T-cell (primary cell): ENCODE data around the gene BRD3OS. TPM values are rescaled to one million over a fixed set of nuclear protein-coding genes. Genes with fewer than 3 reads are reported as not detected.

Experiments
- ATAC-seq, 4 experiments: fragments of 200-7000 bp in 3 of 4; fragments of 150-1000 bp in 1 of 4; cut with Tn5 transposase; replicated peaks in 1 of 4; 1 replicate in 3 of 4; 2 replicates in 1 of 4; pipeline ENCODE4 v1.10.0; 2021; ENCODE audit warnings: moderate library complexity in 3 of 4, mild to moderate bottlenecking in 2 of 4, moderate number of reproducible peaks in 1 of 4
- CTCF ChIA-PET, 2 donors: fragments of 300-600 bp; sonication (Branson Sonifier 250); formaldehyde crosslinking; loops; one replicate each; lab custom pipeline; 2022; ENCODE audit warnings: antibody characterized with exemption in 2 of 2; lab: Charles Lee
- POLR2A ChIA-PET, 2 donors: fragments of 300-600 bp; sonication (Branson Sonifier 250); formaldehyde crosslinking; loops; one replicate each; lab custom pipeline; 2022; ENCODE audit warnings: antibody characterized with exemption in 2 of 2; lab: Charles Lee
- DNase-seq, 35 experiments: peaks; one replicate each; pipeline versions ENCODE4 v3.0.0 to v3.0.0-alpha.2; 2013 to 2023
- H3K27ac ChIP-seq: one replicate; pipeline ENCODE4 v1.5.1; 2013; ENCODE audit warnings: low read length
- H3K27me3 ChIP-seq, 2 experiments: replicated peaks in 1 of 2; 1 replicate in 1 of 2; 2 replicates in 1 of 2; pipeline versions ENCODE4 v1.6.1 to v1.7.0; 2013; ENCODE audit warnings: low read length in 1 of 2, mixed read lengths in 1 of 2; ENCODE audit not compliant: control insufficient read depth in 2 of 2, insufficient read depth in 2 of 2; ENCODE audit errors: extremely low read depth in 1 of 2
- H3K36me3 ChIP-seq, 2 donors: 1 replicate in 1 of 2; 2 replicates in 1 of 2; pipeline versions ENCODE4 v1.6.1 to v1.7.0; 2013; ENCODE audit warnings: low read length in 1 of 2; ENCODE audit not compliant: control insufficient read depth in 2 of 2, insufficient read depth in 1 of 2; ENCODE audit errors: extremely low read depth in 1 of 2
- H3K4me1 ChIP-seq, 2 experiments: 1 replicate in 1 of 2; 2 replicates in 1 of 2; pipeline versions ENCODE4 v1.6.1 to v1.7.0; 2013; ENCODE audit warnings: low read length in 2 of 2, mixed read lengths in 1 of 2; ENCODE audit not compliant: insufficient read depth in 2 of 2, control insufficient read depth in 1 of 2; ENCODE audit errors: extremely low read depth in 1 of 2
- H3K4me3 ChIP-seq, 2 donors: 1 replicate in 1 of 2; 2 replicates in 1 of 2; pipeline versions ENCODE4 v1.5.1 to v1.7.0; 2013; ENCODE audit warnings: mild to moderate bottlenecking in 2 of 2, low read length in 1 of 2, moderate library complexity in 1 of 2; ENCODE audit not compliant: control insufficient read depth in 1 of 2; ENCODE audit errors: extremely low read depth in 1 of 2
- H3K9me3 ChIP-seq: 2 replicates; pipeline ENCODE4 v1.7.0; 2013
- H3K27ac Mint-ChIP-seq, 2 donors: one replicate each; pipeline ENCODE4 v1.8.0; 2020 to 2021; ENCODE audit warnings: mild to moderate bottlenecking in 2 of 2, mixed read lengths in 2 of 2
- H3K27me3 Mint-ChIP-seq, 2 donors: one replicate each; pipeline ENCODE4 v1.8.0; 2021 to 2022; ENCODE audit warnings: mixed read lengths in 2 of 2
- H3K36me3 Mint-ChIP-seq: one replicate; pipeline ENCODE4 v1.8.0; 2021; ENCODE audit warnings: mixed read lengths
- H3K4me1 Mint-ChIP-seq, 3 donors: one replicate each; pipeline ENCODE4 v1.8.0; 2020 to 2022; ENCODE audit warnings: mixed read lengths in 3 of 3, mild to moderate bottlenecking in 1 of 3
- H3K4me3 Mint-ChIP-seq, 3 donors: one replicate each; pipeline ENCODE4 v1.8.0; 2020 to 2022; ENCODE audit warnings: mild to moderate bottlenecking in 3 of 3, mixed read lengths in 3 of 3, moderate library complexity in 3 of 3
- H3K9me3 Mint-ChIP-seq, 3 donors: one replicate each; pipeline ENCODE4 v1.8.0; 2020 to 2022; ENCODE audit warnings: mixed read lengths in 3 of 3
- WGBS: methylation state at CpG from one replicate; pipeline ENCODE4 v1.1.5; 2013; ENCODE audit warnings: missing lambda C conversion rate; ENCODE audit not compliant: insufficient coverage; 5-methylcytosine and 5-hydroxymethylcytosine counted together
- total RNA-seq, 35 experiments: library from RNA in 6 of 35; stranded (reverse) in 6 of 35; fragments of 120-200 nt in 1 of 35; gene quantifications; one replicate each; pipeline versions ENCODE4 v1.2.1 to v1.2.4 and lab custom pipeline; 2013 to 2026

Gene BRD3OS
- total RNA-seq, 5 donors from 2014 or later (not counting 1 experiment from before 2014, with no cell fraction given): 8.4 to 18.0 (median 16.5) TPM

GRCh38 chr9:134076644-134077043, 51.4 kb downstream of the BRD3OS start:
- H3K27ac Mint-ChIP-seq: no peak overlapping the region
- ChIA-PET POLR2A (no interaction called here), CTCF (no interaction called here)
- ATAC-seq (no peak), DNase-seq (no peak)
- peaks cover 5% of the 10 kb centered on the region for H3K36me3 Mint-ChIP-seq
- H3K4me3 ChIP-seq: no peak overlapping the region
- H3K36me3 ChIP-seq: no peaks in the 10 kb centered on the region
- peaks cover 11 to 15% (median 13%) of the 10 kb centered on the region in 3 donors for H3K9me3 Mint-ChIP-seq
- no peaks in the 10 kb centered on the region for H3K4me1 Mint-ChIP-seq
- H3K27ac ChIP-seq: no peak overlapping the region
- no peak overlapping the region for H3K4me3 Mint-ChIP-seq
- H3K27me3 ChIP-seq: peaks cover 0 to 23% of the 10 kb centered on the region in 2 experiments
- no peaks in the 10 kb centered on the region for H3K4me1 ChIP-seq
- H3K27me3 Mint-ChIP-seq: peaks cover 17 to 23% of the 10 kb centered on the region in 2 donors
- no peaks in the 10 kb centered on the region for H3K9me3 ChIP-seq
- no CpG with 5 or more reads among the region's 1 CpG for WGBS

Other genes with a start within 250 kb of the BRD3OS start
- gene VAV2, start 33.2 kb upstream of the BRD3OS start, total RNA-seq: 1 to 10 TPM; 1.2 to 7.5 (median 4.9) TPM
- 10 to 100 TPM; 33.7 to 63.7 (median 58.2) TPM for gene BRD3, start 42.5 kb downstream of the BRD3OS start, total RNA-seq
- 10 to 100 TPM; 17.5 to 38.3 (median 30.9) TPM for gene WDR5, start 110.6 kb downstream of the BRD3OS start, total RNA-seq
- 100 to 1,000 TPM in 2 of 5 donors, 10 to 100 TPM in 3; 55.0 to 121 (median 78.9) TPM for gene RNU6ATAC, start 139.1 kb downstream of the BRD3OS start, total RNA-seq